CMK (cell line): Measurements from ENCODE around the gene TNKS2.
"Not testable (repeated sequence)": the region's sequence is repeated elsewhere in the genome, so short reads cannot be mapped to it uniquely, and the experiment has no call there.

Source experiments
- DNase-seq: peaks from one replicate; pipeline ENCODE4 v3.0.0-alpha.2; 2010; ENCODE audit warnings: low read depth

Gene TNKS2

DNA sequence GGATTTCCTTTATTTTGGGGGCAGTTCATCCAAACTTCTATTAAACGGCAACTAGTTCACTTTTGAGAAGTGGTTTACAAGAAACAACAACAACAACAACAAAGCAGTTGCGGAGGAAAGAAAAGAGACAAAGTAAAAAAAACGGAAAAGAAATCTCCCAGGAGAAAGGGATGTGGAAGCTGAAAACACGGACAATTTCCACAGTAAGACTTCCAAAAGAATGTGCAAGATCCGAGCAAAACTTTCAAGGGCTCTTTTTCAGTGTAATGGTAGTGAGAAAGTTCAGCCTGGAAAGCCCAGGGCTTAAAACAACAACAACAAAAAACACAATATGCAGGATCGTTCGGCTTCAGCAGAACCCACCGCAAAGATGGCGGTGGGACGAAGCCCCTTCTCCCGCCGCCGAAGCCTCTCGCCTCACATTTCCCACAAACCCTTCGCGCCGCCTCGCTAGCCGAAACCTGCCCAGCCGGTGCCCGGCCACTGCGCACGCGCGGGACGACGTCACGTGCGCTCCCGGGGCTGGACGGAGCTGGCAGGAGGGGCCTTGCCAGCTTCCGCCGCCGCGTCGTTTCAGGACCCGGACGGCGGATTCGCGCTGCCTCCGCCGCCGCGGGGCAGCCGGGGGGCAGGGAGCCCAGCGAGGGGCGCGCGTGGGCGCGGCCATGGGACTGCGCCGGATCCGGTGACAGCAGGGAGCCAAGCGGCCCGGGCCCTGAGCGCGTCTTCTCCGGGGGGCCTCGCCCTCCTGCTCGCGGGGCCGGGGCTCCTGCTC lies at the start of gene TNKS2:
Gene TNKS2, plus strand, starts transcription at position 553 of the 775 bp plus-strand sequence. CDS start 265 bp downstream, outside the sequence.
- DNase-seq, result peak; percentile 85

DNA sequence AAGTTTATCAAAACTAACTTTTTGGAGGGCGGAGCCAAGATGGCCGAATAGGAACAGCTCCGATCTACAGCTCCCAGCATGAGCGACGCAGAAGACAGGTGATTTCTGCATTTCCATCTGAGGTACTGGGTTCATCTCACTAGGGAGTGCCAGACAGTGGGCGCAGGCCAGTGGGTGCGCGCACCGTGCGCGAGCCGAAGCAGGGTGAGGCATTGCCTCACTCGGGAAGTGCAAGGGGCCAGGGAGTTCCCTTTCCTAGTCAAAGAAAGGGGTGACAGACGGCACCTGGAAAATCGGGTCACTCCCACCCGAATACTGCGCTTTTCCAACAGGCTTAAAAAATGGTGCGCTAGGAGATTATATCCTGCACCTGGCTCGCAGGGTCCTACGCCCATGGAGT lies 48.6 kb upstream of the TNKS2 start:
- DNase-seq, result not testable (repeated sequence)

DNA sequence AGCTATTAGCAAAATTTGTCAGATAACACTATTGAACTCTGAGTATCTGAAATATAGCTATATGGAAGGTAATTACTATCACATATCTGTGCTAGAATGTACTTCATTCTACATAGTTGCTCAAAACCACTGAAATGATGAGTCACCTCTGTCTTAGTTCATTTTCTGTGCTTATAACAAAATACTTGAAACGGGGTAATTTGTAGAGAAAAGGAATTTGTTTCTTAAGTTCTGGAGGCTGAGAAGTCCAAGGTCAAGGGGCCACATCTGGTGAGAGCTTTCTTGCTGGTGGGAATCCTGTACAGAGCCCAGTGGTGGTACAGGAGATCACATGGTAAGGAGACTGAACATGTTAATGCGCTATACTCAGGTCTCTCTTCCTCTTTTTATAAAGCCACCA lies 41.9 kb upstream of the TNKS2 start:
- no peak for DNase-seq

DNA sequence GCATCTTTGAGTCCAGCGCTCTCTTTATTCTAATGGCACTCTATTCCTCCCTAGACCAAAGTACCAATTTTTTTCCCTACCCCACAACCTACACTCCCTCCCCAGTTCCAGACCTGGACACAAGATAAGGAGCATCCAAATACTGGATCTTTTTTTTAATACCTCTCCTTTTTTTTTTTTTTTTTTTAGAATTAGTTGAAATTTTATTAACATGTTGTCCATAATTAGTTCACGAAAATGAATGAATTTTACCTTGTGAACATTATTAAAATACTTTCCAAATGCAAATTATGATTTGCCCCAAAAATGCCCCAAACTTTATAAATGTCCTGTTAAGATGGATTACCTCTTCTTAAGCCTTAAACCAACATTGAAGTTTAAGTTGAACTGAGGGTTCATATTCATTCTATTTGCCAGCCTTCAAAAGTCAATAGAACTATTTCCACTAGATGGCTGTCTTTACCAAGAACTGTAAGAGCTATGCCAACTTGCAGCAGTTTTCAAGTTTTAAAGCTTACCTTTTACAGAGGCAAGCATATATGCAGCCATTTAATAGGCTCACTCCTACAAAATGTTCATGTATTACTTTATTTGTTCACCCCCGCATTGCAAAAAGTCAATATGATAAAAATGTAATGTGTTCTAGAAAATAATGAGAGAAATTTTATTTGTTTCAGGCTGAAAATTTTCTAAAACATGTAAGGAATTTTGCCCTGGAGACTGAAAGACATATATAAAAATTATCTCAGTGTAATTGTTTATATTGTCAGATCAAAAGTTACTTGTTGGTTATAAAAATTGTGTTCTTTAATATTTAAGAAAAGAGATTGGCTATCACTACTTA lies 39.7 kb upstream of the TNKS2 start:
- DNase-seq, result no peak

DNA sequence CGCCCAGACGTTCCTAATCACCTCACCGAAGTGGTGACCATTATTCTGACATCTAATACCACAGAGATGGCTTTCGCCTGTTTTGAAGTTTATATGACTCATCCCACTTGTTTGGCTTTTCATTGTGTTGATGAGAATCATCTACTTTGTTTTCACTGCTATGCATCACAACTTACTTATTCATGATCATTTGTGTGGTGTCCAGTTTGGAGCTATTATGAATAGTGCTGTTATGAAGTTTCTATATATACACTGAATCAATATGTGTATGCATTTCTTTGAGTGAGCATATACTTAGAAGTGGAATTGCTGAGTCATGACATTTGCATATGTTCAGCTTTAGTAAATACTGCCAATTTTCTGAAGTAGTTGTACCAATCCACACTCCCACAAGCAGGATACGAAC lies 38.6 kb upstream of the TNKS2 start:
- DNase-seq, result no peak

DNA sequence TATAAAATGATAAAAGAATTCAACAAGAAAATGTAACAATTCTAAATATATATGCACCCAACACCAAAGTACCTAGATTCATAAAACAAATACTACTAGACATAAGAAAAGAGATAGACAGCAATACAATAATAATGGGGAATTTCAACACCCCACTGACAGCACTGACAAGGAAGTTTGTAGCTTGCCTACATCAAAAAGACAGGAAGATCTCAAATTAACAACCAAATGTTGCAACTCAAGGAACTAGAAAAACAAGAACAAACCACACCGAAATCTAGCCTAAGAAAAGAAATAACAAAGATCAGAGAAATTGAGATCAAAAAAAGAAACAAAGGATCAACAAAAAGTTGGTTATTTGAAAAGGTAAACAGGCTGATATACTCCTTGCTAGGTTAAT lies 36.5 kb upstream of the TNKS2 start:
- DNase-seq, result no peak

DNA sequence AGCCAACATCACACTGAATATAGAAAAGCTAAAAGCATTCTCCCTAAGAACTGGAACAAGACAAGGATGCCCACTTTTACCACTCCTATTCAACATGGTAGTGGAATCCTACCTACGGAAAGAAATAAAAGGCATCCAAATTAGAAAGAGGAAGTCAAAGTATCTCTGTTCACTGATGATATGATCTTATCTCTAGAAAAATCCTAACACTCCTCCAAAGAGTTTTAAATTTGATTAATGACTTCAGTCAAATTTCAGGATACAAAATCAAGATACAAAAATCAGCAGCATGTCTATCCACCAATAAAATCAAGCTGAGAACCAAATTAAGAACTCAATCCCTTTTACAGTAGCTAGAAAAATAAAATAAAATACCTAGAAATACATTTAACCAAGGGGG lies 35.3 kb upstream of the TNKS2 start:
- no peak for DNase-seq

DNA sequence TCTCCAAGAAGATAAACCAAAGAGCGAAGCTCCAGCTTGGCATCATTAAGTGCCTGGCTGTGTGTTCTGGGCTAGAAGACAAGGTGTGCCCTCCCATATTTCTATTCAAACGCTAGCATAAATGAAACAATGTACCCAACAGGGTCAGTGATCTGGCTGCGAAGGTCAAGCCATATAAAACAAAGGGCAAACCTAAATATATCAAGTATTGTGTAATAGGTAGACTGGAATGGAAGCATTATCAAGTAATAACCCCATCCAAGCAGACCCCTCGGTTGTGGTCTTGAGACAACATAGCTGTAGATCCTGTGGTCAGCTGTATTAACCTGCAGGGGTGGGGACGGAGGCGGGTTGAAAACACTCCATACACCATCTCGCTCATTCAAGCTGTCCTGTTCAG lies 31.6 kb upstream of the TNKS2 start:
- no peak for DNase-seq

DNA sequence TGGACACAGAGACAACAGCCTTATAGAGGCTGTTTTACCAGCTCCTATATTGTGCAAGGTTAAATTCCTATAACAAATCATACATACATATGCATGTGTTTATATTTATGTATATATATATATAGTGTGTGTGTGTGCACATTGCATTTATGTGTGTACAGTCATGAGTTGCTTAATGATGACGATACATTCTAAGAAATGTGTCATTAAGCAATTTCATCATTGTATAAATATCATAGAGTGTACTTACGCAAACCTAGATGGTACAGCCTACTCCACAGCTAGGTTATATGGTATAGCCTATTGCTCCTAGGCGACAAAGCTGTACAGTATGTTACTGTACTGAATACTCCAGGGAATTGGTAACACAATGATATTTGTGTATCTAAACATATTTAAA lies 30.1 kb upstream of the TNKS2 start:
- no peak for DNase-seq

DNA sequence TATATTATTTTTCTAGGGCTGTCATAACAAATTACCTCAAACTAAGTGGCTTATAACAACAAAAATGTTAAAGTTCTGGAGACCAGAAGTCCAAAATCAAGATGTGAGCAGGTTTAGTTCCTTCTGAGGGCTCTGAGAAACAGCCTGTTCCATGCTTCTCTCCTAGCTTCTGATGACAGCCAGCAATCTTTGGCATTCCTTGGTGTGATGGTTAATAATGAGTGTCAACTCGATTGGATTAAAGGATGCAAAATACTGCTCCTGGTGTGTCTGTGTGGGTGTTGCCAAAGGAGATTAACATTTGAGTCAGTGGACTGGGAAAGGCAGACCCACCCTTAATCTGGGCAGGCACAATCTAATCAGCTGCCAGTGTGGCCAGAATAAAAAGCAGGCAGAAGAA lies 26.3 kb upstream of the TNKS2 start:
- DNase-seq, result no peak

DNA sequence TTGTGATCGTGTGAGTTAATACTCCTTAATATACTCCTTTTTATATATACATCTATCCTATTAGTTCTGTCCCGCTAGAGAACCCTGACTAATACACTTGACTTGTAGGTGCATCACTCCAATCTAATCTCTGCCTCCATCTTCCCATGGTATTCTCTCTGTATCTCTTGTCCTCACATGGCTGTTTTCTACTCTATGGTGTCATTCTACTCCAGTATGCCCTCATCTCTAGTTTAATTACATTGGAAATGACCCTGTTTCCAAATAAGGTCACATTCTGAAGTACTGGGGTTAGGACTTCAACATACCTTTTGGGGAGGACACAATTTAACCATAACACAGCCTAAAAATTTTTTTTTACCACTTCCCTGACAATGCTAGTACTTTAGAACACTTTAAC lies 25.8 kb upstream of the TNKS2 start:
- no peak for DNase-seq

DNA sequence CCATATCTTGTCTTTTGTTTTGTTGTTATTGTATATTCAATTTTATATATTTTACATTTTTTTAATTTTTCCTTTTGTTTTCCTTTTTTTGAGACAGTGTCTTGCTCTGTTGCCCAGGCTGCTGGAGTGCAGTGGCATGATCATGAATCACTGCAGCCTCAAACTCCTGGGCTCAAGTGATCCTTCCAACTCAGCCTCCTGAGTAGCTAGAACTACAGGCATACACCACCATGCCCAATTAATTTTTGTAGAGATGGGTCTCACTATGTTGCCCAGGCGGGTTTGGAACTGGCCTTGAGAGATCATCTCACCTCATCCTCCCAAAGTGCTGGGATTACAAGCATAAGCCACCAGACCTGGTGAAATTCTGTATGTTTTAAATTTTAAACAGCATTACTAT lies 25.4 kb upstream of the TNKS2 start:
- DNase-seq, result no peak

DNA sequence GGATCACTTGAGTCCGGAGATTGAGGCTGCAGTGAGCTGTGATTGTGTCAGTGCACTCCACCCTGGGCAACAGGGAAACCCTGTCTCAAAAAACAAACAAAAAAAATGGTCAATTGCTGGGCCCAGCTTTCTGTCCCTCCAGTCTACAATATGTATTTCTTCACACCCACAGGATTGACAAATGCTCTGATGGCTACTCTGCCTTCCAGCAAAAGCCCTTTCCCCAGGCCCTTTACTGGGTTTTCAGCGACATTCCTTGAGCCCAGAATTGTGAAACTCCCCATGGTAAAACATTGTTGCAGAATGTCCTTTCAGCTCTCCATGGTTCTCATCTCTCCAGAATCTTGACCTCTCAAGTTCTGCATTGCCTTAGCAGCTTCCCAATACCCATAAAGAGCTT lies 23.7 kb upstream of the TNKS2 start:
- no peak for DNase-seq

DNA sequence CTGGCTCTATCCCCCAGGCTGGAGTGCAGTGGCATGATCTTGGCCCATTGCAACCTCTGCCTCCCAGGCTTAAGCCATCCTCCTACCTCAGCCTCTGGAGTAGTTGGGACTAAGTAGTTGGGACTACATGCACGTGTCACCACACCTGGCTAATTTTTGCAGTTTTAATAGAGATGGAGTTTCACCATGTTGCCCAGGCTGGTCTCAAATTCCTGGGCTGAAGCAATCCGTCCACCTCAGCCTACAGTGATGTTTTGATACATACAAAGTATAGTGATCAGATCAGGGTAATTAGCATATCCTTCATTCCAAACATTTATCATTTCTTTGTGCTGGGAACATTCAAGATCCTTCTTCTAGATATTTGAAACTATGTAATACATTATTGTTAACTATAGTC lies 22.5 kb upstream of the TNKS2 start:
- no peak for DNase-seq

DNA sequence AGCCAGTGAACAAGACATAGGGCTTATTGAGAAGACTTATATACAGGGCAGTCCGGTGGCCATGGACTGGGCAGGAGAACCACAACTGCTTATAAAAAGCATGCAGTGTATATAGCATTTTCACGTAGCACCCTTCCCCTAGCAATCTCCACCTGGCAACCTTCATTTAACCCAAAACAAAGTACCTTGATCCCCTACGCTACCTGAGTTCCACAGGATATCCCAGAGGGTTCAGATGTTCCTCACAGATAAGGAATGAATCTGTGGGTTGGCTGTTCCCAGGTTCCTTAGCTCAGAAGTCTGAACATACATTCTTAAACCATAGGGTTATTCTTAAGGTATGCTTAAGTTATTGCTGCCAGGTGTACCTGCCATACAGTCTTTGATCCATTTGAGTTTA lies 22.0 kb upstream of the TNKS2 start:
- no peak for DNase-seq

DNA sequence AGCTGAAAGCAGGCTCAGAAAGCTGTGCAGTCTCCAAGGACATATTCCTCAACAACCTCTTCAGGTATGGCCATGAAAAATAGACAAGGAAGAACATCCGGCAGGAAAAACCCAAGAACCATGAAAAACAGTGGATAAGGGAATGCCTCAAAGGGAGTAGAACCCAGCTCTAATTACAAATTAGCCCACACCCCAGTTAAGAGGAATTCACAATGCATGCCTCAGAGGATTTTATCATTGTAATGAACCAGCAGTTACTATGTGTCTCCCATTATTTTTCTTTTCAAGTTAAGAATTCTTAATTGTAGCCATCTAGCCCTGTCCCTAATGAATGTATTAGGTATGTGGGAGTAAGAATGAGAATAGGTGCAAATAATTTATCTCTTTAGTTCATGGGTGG lies 19.7 kb upstream of the TNKS2 start:
- DNase-seq, result no peak

DNA sequence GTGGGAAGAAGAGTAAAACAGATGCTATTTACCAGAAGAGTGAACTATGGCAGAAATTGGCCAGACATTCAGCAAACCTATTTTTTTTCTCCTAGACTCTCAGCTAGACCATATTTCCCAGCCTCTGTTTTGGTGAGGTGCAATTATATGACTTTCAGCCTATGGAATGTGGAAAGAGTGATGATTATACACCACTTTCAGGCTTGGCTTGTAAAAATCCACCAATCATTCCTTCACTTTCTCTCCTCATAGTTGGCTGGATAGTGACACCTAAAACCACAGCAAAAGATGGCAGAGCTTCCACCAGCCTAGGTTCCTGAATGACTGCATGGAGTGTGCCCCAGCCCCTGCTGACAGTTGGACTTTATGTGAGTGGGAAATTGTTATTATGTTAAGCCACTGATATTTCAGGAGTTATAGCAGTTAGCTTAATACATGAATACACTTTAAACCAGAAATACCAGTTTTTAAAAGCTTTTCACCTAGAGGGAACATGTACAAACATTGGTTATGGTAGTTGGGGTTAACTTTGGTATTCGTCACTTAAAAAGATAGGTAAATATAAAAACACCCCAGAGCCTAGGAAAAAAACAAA lies 19.1 kb upstream of the TNKS2 start:
- no peak for DNase-seq

DNA sequence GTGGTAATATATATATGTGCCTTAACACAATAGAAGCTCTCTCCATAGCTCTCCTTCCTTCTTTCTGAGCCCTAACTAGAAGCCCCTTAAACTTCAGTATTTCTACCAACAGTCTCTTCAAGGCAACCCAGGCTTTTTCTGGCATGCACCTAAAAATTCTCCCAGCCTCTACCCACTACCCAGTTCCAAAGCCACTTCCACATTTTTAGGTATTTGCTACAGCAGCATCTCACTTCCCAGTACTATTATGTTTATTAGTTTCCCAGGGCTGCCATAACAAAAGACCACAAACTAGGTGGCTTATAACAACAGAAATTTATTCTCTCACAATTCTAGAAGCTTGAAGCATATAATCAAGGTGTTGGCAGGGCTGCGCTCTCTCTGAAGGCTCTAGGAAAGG lies 15.7 kb upstream of the TNKS2 start:
- DNase-seq, result no peak

DNA sequence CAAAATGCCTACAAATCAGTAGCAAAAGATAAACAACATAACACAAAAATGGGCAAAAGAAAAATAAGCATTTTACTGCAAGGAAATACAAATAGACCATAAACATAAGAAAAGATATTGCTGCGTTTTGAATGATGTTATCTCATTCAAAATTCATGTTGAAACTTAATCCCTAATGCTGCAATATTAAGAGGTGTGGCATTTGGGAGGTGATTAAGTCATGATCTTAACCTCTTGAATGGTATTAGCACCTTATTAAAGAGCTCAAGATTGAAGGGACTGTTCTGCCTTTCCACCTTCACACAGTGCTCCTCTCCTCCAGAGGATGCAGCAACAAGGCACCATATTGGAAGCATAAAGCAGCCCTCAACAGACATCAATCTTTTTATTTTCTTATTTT lies 12.4 kb upstream of the TNKS2 start:
- no peak for DNase-seq

DNA sequence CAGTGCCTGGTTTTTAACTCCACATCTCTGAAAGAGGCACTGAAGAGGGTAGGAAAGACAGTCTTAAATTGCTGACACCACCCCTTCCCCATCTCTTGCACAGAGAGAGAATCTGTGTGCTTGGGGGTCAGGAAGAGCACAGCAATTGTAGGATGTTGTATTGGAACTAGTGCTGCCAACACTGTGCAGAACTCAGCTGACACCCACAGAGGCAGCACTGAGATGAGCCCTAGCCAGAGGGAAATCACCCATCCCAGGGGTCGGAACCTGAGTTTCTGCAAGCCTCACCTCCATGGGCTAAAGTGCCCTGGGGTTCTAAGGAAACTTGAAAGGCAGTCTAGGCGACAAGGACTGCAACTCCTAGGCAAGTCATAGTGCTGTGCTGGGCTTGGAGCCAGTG lies 11.0 kb upstream of the TNKS2 start:
- DNase-seq, result no peak

DNA sequence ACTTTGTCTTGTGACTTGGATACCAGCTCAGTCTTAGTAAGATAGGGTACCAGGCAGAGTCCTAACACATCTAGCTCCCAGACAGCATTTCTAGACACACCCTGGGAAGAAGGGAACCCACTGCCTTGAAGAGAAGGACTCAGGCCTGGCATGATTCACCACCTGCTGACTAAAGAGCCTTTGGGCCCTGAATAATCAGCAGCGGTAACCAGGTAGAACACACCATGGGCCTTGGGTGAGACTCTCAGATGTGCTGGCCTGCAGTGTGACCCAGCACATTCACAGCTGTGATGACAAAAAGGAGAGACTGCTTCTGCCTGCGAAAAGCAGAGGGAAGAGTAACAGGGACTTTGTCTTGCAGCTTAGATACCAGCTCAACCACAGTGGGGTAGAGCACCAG lies 10.4 kb upstream of the TNKS2 start:
- DNase-seq, result no peak

DNA sequence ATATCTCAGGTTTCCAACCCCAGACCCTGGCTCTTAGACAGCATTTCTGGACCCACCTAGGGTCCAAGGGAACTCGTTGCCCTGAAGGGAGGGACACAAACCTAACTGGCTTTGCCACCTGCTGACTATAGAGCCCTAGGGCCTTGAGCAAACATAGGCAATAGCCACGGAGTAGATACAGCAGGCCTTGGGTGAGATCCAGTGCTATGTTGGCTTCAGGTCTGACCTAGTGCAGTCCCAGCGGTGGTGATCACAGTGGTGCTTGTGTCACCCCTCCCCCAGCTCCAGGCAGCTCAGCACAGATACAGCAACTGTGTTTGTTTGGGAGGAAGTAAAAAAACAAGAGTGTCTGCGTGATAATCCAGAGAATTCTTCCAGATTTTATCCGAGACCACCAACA lies 9.7 kb upstream of the TNKS2 start:
- DNase-seq, result no peak
